SK-N-SH (cell line): Measurements from ENCODE around the gene ZRANB3.

Source experiments
- CHD2 ChIP-seq: fragments of 150-350 bp; IDR thresholded peaks from 2 replicates; pipeline ENCODE4 v1.6.1; 2018; ENCODE audit warnings: low read length; ENCODE audit not compliant: partially characterized antibody
- CTCF ChIP-seq: fragments of 200-600 bp; sonication (generic); IDR thresholded peaks from 2 replicates; pipeline ENCODE4 v1.6.1; 2017; ENCODE audit warnings: antibody characterized with exemption, mild to moderate bottlenecking, moderate library complexity
- EP300 ChIP-seq, 2 experiments: IDR thresholded peaks; 2 replicates each; pipeline versions ENCODE4 v1.4.0 to v1.6.1; 2012; ENCODE audit warnings: borderline replicate concordance in 1 of 2, low read depth in 1 of 2, low read length in 1 of 2
- FOXM1 ChIP-seq: IDR thresholded peaks from 2 replicates; pipeline ENCODE4 v1.4.0; 2012; ENCODE audit warnings: low read depth, mild to moderate bottlenecking
- JUND ChIP-seq: IDR thresholded peaks from 2 replicates; pipeline ENCODE4 v1.4.0; 2012
- MXI1 ChIP-seq: IDR thresholded peaks from 2 replicates; pipeline ENCODE4 v1.6.1; 2012; ENCODE audit warnings: mild to moderate bottlenecking, low read depth, low read length, improper control_type of control experiment
- POLR2AphosphoS5 ChIP-seq: IDR thresholded peaks from 2 replicates; pipeline ENCODE4 v1.6.1; 2012; ENCODE audit warnings: low read depth, low read length
- RFX5 ChIP-seq: IDR thresholded peaks from 2 replicates; pipeline ENCODE4 v1.6.1; 2012; ENCODE audit warnings: mild to moderate bottlenecking, improper control_type of control experiment, low read length
- SIN3A ChIP-seq: IDR thresholded peaks from 2 replicates; pipeline ENCODE4 v1.6.1; 2012; ENCODE audit warnings: low read depth, mild to moderate bottlenecking, low read length, moderate library complexity, borderline replicate concordance
- TCF12 ChIP-seq: IDR thresholded peaks from 2 replicates; pipeline ENCODE4 v1.4.0; 2012
- TEAD4 ChIP-seq: IDR thresholded peaks from 2 replicates; pipeline ENCODE4 v1.4.0; 2012; ENCODE audit warnings: mild to moderate bottlenecking, borderline replicate concordance; ENCODE audit not compliant: insufficient read depth
- YY1 ChIP-seq: IDR thresholded peaks from 2 replicates; pipeline ENCODE4 v1.4.0; 2012; ENCODE audit warnings: low read depth, mild to moderate bottlenecking

- TF ChIP-seq JUND (no peak), TCF12 (no peak), SIN3A (no peak), POLR2AphosphoS5 (no peak), CTCF (no peak), MXI1 (no peak), EP300 (IDR thresholded peaks at IDR 0.05; ENCODE audit: borderline replicate concordance in 1 of 2, low read depth in 1 of 2, low read length in 1 of 2) (no peak), RFX5 (no peak), YY1 (no peak), FOXM1 (no peak), TEAD4 (no peak), CHD2 (no peak)
Observed at GRCh38 chr2:135494503-135494902, 36.5 kb downstream of the ZRANB3 start.
